MM.1S (cell line): ENCODE data around the gene CLINT1.
"Not testable (repeated sequence)": the region's sequence is repeated elsewhere in the genome, so short reads cannot be mapped to it uniquely, and the experiment has no call there.

Source experiments
- CTCF ChIP-seq: fragments of 300-600 bp; sonication (generic); IDR thresholded peaks from 2 replicates; pipeline ENCODE4 v1.5.1; 2016; ENCODE audit warnings: antibody characterized with exemption, low read length, mixed read lengths
- EZH2 ChIP-seq: fragments of 300-600 bp; sonication (generic); optimal IDR thresholded peaks from 2 replicates; pipeline ENCODE3; 2017; ENCODE audit warnings: low read depth, mild to moderate bottlenecking, antibody characterized with exemption, low read length, mixed read lengths

DNA sequence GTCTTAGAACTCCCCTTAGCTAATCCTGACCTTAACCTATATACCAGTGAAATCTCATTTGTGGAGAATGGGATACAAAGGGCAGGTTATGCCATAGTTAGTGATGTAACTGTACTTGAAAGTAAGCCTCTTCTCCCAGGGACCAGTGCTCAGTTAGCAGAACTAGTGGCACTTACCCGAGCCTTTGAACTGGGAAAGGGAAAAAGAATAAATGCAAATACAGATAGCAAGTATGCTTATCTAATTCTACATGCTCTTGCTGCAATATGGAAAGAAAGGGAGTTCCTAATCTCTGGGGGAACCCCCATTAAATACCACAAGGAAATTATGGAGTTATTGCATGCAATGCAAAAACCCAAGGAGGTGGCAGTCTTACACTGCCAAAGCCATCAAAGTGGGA is 26.1 kb upstream of the CLINT1 start:
- TF ChIP-seq CTCF, EZH2: not testable (repeated sequence)
